ENCODE results near the gene KCP.

The KCP gene

DNA sequence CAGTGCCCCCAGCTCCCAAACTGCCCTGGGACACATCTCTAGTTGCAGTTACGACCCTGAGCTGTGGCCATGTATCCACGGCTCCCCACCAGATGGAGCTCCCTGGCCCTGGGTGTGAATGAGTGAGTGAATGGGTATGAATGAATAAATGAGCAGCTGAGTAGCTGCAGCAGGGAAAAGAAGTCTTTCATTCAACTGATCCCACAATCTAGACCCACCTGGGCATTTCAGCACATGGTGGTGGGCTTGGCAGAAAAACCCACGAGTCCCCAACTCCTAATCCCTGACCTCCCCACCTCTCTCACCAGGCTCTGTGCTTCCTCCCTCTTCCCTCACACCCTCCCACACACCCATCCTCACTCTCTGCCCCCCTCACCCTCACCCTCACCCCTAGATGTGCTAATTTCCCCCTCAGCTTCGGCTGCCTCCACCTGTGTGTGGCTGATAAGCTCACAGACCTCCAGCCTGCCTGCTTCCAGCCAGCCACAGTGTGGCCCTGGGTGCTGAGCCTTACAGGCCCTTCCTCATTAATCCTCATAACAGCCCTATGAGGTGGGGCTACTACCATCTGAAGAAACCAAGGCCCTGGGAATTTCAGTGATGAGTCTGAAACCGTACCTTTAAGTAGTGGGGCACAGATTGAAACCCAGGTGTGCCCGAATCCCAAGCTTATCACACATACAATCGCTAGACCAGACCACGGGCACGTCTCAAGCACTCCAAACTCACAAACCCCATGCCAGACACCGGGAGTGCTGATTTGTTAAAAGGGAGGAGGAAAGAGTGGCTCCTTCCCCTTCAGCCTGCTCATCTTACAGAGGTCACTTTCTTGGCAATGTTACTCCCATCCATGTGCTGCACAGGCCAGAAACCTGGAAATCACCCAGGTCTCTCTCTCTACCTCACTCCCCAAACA lies 50.1 kb downstream of the KCP start:
- H3K27ac ChIP-seq (ENCODE audit: low read length) = no peak overlapping the region
- H3K4me1 ChIP-seq (ENCODE audit: control insufficient read depth, insufficient read depth, low read length) = no peaks in the 10 kb centered on the region
- no peaks in the 10 kb centered on the region for H3K9me3 ChIP-seq (ENCODE audit: control insufficient read depth, insufficient read depth, low read length)
- H3K4me3 ChIP-seq (ENCODE audit: low read length) = no peak overlapping the region
- no peaks in the 10 kb centered on the region for H3K36me3 ChIP-seq (ENCODE audit: control insufficient read depth, insufficient read depth, low read length)
- no peaks in the 10 kb centered on the region for H3K27me3 ChIP-seq (ENCODE audit: control insufficient read depth, insufficient read depth, low read length)
- no CpG with 5 or more reads among the region's 10 CpGs for WGBS (ENCODE audit: insufficient coverage, insufficient read length)
- no peak for DNase-seq (ENCODE audit: low read depth, low spot score)

DNA sequence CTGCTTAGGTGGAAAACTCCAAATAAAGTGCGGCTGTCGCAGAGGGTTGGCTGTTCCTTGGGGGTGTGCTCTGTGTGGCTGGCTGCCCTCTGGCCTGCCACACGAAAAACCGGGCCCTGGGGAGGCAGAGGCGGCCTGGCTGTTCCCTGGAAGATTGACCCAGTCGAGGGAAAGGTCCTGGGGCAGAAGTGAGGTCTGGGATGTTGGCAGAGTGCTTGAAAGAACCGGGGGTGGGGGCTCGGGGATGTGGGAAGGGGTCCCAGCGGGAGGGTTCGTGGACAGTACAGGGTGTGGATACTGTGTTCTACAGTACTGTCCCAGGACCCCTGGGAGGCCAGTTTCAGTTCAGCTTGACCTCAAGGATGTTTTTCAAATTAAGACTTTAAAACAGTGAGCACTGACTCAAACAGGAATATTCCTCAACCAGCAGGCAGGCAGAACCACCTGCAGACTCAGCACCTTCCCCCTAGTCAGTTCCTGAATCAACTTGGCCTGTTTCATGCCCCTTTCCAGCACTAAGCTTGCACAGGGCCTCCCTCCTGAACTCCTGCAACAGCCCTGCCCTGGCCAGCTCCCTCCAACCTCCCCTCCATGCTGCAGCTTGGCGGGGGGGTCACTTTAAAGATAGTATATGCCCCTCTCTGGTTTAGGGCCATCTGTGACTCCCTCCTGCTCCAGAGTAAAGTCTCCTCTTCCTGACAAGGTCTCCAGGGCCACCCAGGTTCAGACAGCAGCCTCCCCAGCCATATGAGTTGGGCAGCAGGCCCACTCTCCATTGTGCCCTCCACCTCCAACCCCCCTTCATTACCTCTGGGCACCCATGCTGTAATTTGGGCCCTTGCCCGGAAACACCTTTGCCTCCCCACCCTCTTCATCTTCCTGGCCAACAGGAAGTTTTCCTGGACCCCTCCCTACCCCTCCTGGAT lies 51.0 kb downstream of the KCP start:
- H3K27me3 ChIP-seq (ENCODE audit: control insufficient read depth, insufficient read depth, low read length) = no peaks in the 10 kb centered on the region
- H3K4me1 ChIP-seq (ENCODE audit: control insufficient read depth, insufficient read depth, low read length) = no peaks in the 10 kb centered on the region
- no peak overlapping the region for H3K27ac ChIP-seq (ENCODE audit: low read length)
- H3K9me3 ChIP-seq (ENCODE audit: control insufficient read depth, insufficient read depth, low read length) = no peaks in the 10 kb centered on the region
- H3K4me3 ChIP-seq (ENCODE audit: low read length) = no peak overlapping the region
- no peaks in the 10 kb centered on the region for H3K36me3 ChIP-seq (ENCODE audit: control insufficient read depth, insufficient read depth, low read length)
- DNase-seq (ENCODE audit: low read depth, low spot score) = no peak
- WGBS (ENCODE audit: insufficient coverage, insufficient read length) = no CpG with 5 or more reads among the region's 12 CpGs

DNA sequence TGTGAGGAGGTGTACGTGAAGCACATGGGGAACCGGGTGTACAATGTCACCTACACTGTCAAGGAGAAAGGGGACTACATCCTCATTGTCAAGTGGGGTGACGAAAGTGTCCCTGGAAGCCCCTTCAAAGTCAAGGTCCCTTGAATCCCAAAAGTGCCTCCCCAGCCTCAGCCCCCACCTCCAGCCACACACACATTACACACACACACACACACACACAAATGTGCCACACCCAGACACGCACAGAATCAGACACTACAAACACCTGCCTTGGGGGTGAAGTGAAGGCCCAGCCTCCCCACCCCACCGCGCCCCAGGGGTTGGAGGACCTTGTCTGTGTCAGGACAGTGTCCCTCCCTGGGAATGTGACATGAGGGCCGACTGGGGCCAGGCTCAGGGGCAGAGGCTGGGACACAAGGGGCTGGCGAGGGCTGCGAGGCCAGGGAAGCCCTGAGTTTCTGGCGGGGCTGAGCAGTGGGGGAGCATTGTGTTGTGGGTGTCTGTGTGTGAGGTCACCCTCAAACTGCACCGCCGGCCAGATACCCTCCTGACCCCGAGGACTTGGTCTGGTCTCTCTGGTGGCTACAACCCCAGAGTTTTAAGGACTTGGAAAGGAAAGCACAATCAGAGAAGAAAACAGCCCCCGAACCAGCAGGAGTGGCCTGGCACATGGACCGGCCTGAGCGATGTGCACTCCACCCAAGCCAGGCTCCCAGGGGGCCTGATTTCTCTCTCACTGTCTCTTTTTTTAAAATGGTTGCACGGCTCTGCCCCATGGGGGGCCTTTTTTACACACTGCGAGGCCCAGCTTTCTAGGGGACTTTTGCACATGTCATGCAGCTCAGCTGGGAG lies 51.9 kb downstream of the KCP start:
- no peaks in the 10 kb centered on the region for H3K4me1 ChIP-seq (ENCODE audit: control insufficient read depth, insufficient read depth, low read length)
- H3K4me3 ChIP-seq (ENCODE audit: low read length) = no peak overlapping the region
- H3K9me3 ChIP-seq (ENCODE audit: control insufficient read depth, insufficient read depth, low read length) = no peaks in the 10 kb centered on the region
- no peak overlapping the region for H3K27ac ChIP-seq (ENCODE audit: low read length)
- no peaks in the 10 kb centered on the region for H3K36me3 ChIP-seq (ENCODE audit: control insufficient read depth, insufficient read depth, low read length)
- no peaks in the 10 kb centered on the region for H3K27me3 ChIP-seq (ENCODE audit: control insufficient read depth, insufficient read depth, low read length)
- DNase-seq (ENCODE audit: low read depth, low spot score) = no peak
- WGBS (ENCODE audit: insufficient coverage, insufficient read length) = no CpG with 5 or more reads among the region's 18 CpGs

DNA sequence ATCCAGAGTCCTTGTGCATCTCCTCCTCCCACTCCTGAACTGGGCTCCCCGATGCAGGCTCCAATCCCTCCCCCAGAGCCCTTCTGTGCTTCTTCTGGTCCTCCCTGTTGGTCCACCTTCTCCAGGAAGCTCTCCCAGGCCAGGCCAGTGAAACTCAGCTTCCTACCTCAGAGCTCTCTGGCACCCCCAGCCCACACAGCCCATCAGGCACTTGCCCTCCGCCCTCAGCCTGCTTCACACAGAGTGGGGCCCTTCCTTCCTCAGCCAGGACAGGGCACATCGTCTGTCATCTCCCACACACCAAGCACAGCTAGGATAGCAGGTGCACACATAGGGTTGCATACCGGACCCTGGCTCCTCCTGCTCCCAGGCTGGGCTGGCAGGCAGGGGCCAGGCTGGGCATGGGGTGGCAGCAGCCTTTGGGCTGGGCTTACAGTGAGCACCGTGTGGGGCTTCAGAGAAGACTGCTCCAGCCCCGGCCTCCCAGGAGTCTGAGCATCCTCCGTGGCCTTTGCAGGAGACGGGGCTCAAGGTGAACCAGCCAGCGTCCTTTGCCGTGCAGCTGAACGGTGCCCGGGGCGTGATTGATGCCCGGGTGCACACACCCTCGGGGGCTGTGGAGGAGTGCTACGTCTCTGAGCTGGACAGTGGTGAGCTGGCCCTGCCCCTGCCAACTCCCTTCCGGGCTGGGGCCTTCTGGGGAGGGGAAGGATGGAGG lies 54.3 kb downstream of the KCP start:
- no CpG with 5 or more reads among the region's 17 CpGs for whole genome bisulfite sequencing (ENCODE audit: insufficient coverage, insufficient read length)

DNA sequence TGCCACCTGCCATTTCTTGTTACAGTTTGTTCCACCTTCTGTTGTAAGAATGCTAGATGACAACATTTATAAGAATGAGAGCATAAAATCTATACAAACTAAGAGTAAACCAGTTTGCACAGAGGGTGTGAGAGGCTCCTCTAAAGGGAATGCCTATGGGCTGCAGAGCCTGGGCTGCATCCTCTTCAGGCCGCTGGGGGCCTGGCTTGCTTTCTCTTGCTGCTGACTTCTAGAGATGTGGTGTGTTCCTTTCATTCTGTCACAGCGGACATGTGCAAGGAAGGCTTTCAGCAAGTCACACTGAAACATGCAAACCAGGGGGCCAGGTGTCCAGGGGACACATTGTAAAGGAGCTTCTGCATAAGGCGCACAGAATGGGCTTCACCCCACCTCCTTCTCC lies 55.0 kb downstream of the KCP start:
- H3K36me3 ChIP-seq (ENCODE audit: control insufficient read depth, insufficient read depth, low read length) = no peaks in the 10 kb centered on the region
- H3K4me3 ChIP-seq (ENCODE audit: low read length) = no peak overlapping the region
- no peaks in the 10 kb centered on the region for H3K27me3 ChIP-seq (ENCODE audit: control insufficient read depth, insufficient read depth, low read length)

More for the DNA sequence above, 54.3 kb downstream of the KCP start:
- H3K4me1 ChIP-seq (ENCODE audit: control insufficient read depth, insufficient read depth, low read length) = no peaks in the 10 kb centered on the region
- no peak overlapping the region for H3K27ac ChIP-seq (ENCODE audit: low read length)
- H3K36me3 ChIP-seq (ENCODE audit: control insufficient read depth, insufficient read depth, low read length) = no peaks in the 10 kb centered on the region
- DNase-seq (ENCODE audit: low read depth, low spot score) = no peak
- no peaks in the 10 kb centered on the region for H3K9me3 ChIP-seq (ENCODE audit: control insufficient read depth, insufficient read depth, low read length)
- no peaks in the 10 kb centered on the region for H3K27me3 ChIP-seq (ENCODE audit: control insufficient read depth, insufficient read depth, low read length)
- H3K4me3 ChIP-seq (ENCODE audit: low read length) = no peak overlapping the region

DNA sequence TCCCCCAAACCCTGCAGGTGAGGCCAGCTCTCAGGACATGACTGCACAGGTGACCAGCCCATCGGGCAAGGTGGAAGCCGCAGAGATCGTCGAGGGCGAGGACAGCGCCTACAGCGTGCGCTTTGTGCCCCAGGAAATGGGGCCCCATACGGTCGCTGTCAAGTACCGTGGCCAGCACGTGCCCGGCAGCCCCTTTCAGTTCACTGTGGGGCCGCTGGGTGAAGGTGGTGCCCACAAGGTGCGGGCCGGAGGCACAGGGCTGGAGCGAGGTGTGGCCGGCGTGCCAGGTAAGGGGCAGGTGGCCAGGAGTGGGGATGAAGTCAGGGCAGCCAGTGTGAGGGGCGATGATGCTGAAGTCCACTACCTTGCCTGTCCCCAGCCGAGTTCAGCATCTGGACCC lies 56.1 kb downstream of the KCP start:
- no peak overlapping the region for H3K27ac ChIP-seq (ENCODE audit: low read length)
- H3K4me1 ChIP-seq (ENCODE audit: control insufficient read depth, insufficient read depth, low read length) = no peaks in the 10 kb centered on the region
- H3K27me3 ChIP-seq (ENCODE audit: control insufficient read depth, insufficient read depth, low read length) = no peaks in the 10 kb centered on the region
- no CpG with 5 or more reads among the region's 21 CpGs for WGBS (ENCODE audit: insufficient coverage, insufficient read length)
- no peaks in the 10 kb centered on the region for H3K36me3 ChIP-seq (ENCODE audit: control insufficient read depth, insufficient read depth, low read length)
- H3K9me3 ChIP-seq (ENCODE audit: control insufficient read depth, insufficient read depth, low read length) = no peaks in the 10 kb centered on the region
- no peak overlapping the region for H3K4me3 ChIP-seq (ENCODE audit: low read length)
- DNase-seq (ENCODE audit: low read depth, low spot score) = no peak

More for the DNA sequence above, 55.0 kb downstream of the KCP start:
- WGBS (ENCODE audit: insufficient coverage, insufficient read length) = no CpG with 5 or more reads among the region's 3 CpGs
- Histone ChIP-seq H3K9me3 (ENCODE audit: control insufficient read depth, insufficient read depth, low read length) (no peaks in the 10 kb centered on the region), H3K27ac (ENCODE audit: low read length) (no peak overlapping the region), H3K4me1 (ENCODE audit: control insufficient read depth, insufficient read depth, low read length) (no peaks in the 10 kb centered on the region)
- DNase-seq (ENCODE audit: low read depth, low spot score) = no peak

DNA sequence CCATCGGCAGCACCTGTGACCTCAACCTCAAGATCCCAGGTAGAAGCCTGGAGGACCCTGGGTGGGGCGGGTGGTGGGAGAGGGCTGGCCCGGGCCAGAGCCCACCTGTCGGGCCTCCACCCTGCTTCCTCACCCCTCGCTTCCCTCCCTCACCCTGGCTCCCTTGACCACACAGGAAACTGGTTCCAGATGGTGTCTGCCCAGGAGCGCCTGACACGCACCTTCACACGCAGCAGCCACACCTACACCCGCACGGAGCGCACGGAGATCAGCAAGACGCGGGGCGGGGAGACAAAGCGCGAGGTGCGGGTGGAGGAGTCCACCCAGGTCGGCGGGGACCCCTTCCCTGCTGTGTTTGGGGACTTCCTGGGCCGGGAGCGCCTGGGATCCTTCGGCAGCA lies 56.7 kb downstream of the KCP start:
- Histone ChIP-seq H3K9me3 (ENCODE audit: control insufficient read depth, insufficient read depth, low read length) (no peaks in the 10 kb centered on the region), H3K27me3 (ENCODE audit: control insufficient read depth, insufficient read depth, low read length) (no peaks in the 10 kb centered on the region), H3K4me1 (ENCODE audit: control insufficient read depth, insufficient read depth, low read length) (no peaks in the 10 kb centered on the region), H3K27ac (ENCODE audit: low read length) (no peak overlapping the region), H3K4me3 (ENCODE audit: low read length) (no peak overlapping the region), H3K36me3 (ENCODE audit: control insufficient read depth, insufficient read depth, low read length) (no peaks in the 10 kb centered on the region)
- no CpG with 5 or more reads among the region's 23 CpGs for WGBS (ENCODE audit: insufficient coverage, insufficient read length)
- DNase-seq (ENCODE audit: low read depth, low spot score) = no peak

DNA sequence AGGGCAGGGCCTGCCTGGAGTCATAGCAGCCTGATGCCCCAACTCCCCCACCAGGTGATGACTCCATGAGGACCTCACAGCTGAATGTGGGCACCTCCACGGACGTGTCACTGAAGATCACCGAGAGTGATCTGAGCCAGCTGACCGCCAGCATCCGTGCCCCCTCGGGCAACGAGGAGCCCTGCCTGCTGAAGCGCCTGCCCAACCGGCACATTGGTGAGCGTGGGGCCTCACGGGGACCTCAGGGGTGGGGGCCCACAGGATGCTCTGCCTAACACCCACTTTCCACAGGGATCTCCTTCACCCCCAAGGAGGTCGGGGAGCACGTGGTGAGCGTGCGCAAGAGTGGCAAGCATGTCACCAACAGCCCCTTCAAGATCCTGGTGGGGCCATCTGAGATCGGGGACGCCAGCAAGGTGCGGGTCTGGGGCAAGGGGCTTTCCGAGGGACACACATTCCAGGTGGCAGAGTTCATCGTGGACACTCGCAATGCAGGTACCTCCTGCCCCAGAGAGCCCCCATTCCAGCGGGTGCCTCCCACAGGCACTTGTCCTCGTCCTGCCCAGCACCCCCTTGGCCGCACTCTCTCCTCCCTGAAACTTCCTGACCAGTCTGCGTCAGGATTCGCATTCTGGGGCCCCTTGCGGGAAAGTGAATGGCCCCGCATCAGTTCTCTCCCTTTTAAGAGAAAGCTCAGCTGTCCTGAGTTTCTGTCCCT lies 57.8 kb downstream of the KCP start:
- no peak for DNase-seq (ENCODE audit: low read depth, low spot score)
- Histone ChIP-seq H3K36me3 (ENCODE audit: control insufficient read depth, insufficient read depth, low read length) (no peaks in the 10 kb centered on the region), H3K4me1 (ENCODE audit: control insufficient read depth, insufficient read depth, low read length) (no peaks in the 10 kb centered on the region), H3K9me3 (ENCODE audit: control insufficient read depth, insufficient read depth, low read length) (no peaks in the 10 kb centered on the region), H3K27me3 (ENCODE audit: control insufficient read depth, insufficient read depth, low read length) (no peaks in the 10 kb centered on the region), H3K4me3 (ENCODE audit: low read length) (no peak overlapping the region), H3K27ac (ENCODE audit: low read length) (no peak overlapping the region)
- WGBS (ENCODE audit: insufficient coverage, insufficient read length) = no CpG with 5 or more reads among the region's 28 CpGs

DNA sequence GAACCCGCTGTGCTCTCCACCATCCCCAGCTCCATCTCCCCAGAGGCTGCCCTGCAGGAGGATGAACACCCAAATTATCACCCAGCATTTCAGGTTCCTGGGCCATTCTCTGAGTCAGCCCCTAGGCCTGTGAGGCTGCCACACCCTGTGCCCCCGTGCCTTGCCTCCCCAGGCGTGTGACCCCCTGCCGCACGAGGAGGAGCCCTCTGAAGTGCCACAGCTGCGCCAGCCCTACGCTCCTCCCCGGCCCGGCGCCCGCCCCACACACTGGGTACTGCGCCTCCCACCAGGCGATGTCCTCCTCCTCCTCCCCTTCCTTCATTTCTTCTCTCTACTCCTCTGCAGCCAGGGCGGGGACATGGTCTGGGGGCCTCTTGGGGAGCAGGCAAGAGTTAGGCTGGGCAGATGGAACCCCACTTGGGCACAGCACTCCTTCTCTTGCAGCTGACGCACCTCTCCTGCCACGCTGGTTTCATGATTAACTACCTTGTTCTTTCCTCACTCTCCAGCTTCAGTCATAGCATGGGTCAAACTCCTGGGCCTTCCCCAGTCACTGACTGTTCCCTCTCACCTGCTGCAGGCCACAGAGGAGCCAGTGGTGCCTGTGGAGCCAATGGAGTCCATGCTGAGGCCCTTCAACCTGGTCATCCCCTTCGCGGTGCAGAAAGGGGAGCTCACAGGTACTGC lies 60.6 kb downstream of the KCP start:
- no peak for DNase-seq (ENCODE audit: low read depth, low spot score)
- no peaks in the 10 kb centered on the region for H3K9me3 ChIP-seq (ENCODE audit: control insufficient read depth, insufficient read depth, low read length)
- WGBS (ENCODE audit: insufficient coverage, insufficient read length) = no CpG with 5 or more reads among the region's 18 CpGs

More for the DNA sequence above, 60.6 kb downstream of the KCP start:
- Histone ChIP-seq H3K4me1 (ENCODE audit: control insufficient read depth, insufficient read depth, low read length) (no peaks in the 10 kb centered on the region), H3K27ac (ENCODE audit: low read length) (no peak overlapping the region), H3K27me3 (ENCODE audit: control insufficient read depth, insufficient read depth, low read length) (no peaks in the 10 kb centered on the region), H3K36me3 (ENCODE audit: control insufficient read depth, insufficient read depth, low read length) (no peaks in the 10 kb centered on the region), H3K4me3 (ENCODE audit: low read length) (no peak overlapping the region)

Data from iPS DF 6.9 (cell line).